NCI-H1417 treated with DMSO at 0.1 percent for 48 hours (cell line): ENCODE measurements around the gene MTHFR.
"Not testable (repeated sequence)": the region's sequence is repeated elsewhere in the genome, so short reads cannot be mapped to it uniquely, and the experiment has no call there.

Experiments used
- DNase-seq: peaks from one replicate; lab custom pipeline; 2025; lab: John Stamatoyannopoulos, UW

The MTHFR gene

GRCh38 chr1:11833497-11833896, 27.7 kb upstream of the MTHFR start:
- no peak for DNase-seq

GRCh38 chr1:11831945-11832725, 26.4 kb upstream of the MTHFR start:
- DNase-seq: no peak

GRCh38 chr1:11828511-11828910, 22.7 kb upstream of the MTHFR start:
- DNase-seq: no peak

- no peak for DNase-seq
These were observed 21.2 kb upstream of the MTHFR start for GRCh38 chr1:11826946-11827345.

- DNase-seq: no peak
These were observed 19.4 kb upstream of the MTHFR start for GRCh38 chr1:11825131-11825530.

GRCh38 chr1:11823366-11824137, 17.8 kb upstream of the MTHFR start:
- no peak for DNase-seq

- no peak for DNase-seq
These were observed 16.3 kb upstream of the MTHFR start for GRCh38 chr1:11822091-11822490.

- DNase-seq: no peak
These were observed 11.4 kb upstream of the MTHFR start for GRCh38 chr1:11817192-11817591.

- no peak for DNase-seq
These were observed 7.3 kb upstream of the MTHFR start for GRCh38 chr1:11813021-11813420.

GRCh38 chr1:11807133-11807532, 1.4 kb upstream of the MTHFR start:
- no peak for DNase-seq

- no peak for DNase-seq
These were observed 658 bp upstream of the MTHFR start for GRCh38 chr1:11806307-11806936.

- no peak for DNase-seq
These were observed 920 bp downstream of the MTHFR start for GRCh38 chr1:11804666-11805421.

- not testable (repeated sequence) for DNase-seq
These were observed 1.7 kb downstream of the MTHFR start for GRCh38 chr1:11803924-11804665.

GRCh38 chr1:11802973-11803885, 2.5 kb downstream of the MTHFR start:
- no peak for DNase-seq

GRCh38 chr1:11802616-11802972, 3.2 kb downstream of the MTHFR start:
- DNase-seq: no peak

- DNase-seq: no peak
These were observed 4.9 kb downstream of the MTHFR start for GRCh38 chr1:11800756-11801433.

GRCh38 chr1:11800391-11800755, 5.4 kb downstream of the MTHFR start:
- DNase-seq: no peak

- no peak for DNase-seq
These were observed 5.9 kb downstream of the MTHFR start for GRCh38 chr1:11799896-11800295.

- DNase-seq: no peak
These were observed 6.7 kb downstream of the MTHFR start for GRCh38 chr1:11799099-11799498.
